Measurements from ENCODE around the gene DYNC2LI1.

The DYNC2LI1 gene

GRCh38 chr2:43773876-43774613 lies at the start of gene DYNC2LI1:
Gene DYNC2LI1, plus strand, starts transcription at chr2:43774039. Its CDS starts 100 bp downstream, at chr2:43774139.
- peak; percentile 94 for DNase-seq

GRCh38 chr2:43724728-43725526 lies 48.9 kb upstream of the DYNC2LI1 start:
- peak; percentile 94 for DNase-seq

GRCh38 chr2:43725711-43726246 lies 48.1 kb upstream of the DYNC2LI1 start:
- DNase-seq: no peak

GRCh38 chr2:43726961-43727633 lies 46.7 kb upstream of the DYNC2LI1 start:
- DNase-seq: peak; percentile 58

DNA sequence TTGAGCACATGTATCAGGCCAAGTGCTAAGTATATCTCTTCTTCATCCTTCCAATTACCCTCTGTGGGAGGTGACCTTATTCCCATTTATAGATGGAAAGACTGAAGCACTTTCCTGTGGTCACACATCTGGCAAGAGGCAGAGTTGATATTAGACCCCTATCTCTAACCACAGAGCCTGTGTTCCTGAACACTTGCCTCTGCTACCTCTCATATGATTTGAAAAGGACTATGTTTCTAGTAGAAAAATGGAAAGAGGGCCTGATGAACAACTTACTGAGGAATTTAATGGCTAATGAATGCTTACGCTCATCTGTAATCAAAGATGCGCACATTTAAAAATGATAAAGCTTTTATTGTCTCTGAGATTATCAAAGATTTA lies 46.2 kb upstream of the DYNC2LI1 start:
- peak; percentile 75 for DNase-seq

GRCh38 chr2:43729491-43730174 lies 44.2 kb upstream of the DYNC2LI1 start:
- DNase-seq: no peak

GRCh38 chr2:43731211-43731610 lies 42.6 kb upstream of the DYNC2LI1 start:
- DNase-seq: no peak

GRCh38 chr2:43736637-43737036 lies 37.2 kb upstream of the DYNC2LI1 start:
- DNase-seq: no peak

GRCh38 chr2:43737097-43737854 lies 36.6 kb upstream of the DYNC2LI1 start:
- DNase-seq: no peak

GRCh38 chr2:43737855-43738254 lies 36.0 kb upstream of the DYNC2LI1 start:
- DNase-seq: no peak

DNA sequence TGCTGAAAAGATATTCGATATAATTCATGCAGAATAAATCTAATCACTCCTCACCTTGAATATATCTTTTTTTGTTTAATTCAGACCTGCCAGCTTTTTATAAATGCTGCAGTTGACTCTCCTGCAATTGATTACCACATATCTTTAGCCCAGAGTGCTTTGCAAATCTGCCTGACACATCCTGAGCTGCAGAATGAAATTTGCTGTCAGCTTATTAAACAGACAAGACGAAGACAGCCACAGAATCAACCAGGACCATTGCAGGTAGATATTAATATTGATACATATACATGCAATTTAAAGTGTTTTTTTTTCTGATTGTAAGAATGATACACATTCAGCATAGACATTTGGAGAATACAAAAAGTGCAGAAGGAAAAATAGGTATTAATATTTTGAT lies 35.6 kb upstream of the DYNC2LI1 start:
- DNase-seq: no peak

DNA sequence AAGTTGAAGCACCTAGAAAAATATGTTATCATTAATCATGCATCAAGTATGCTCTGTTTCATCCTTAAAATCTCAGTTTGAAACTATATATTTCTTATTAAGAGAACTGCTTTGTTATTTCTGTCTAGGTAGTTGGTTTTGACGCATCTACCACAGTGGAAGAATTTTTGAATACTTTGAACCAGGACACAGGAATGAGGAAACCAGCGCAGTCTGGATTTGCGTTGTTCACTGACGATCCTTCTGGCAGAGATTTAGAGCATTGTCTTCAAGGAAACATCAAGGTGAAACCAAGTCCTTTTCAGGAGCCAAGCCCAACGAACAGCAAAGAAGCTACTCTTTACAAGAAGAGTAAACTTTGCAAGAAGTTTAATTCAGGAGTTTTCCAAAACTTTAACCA lies 30.1 kb upstream of the DYNC2LI1 start:
- no peak for DNase-seq

GRCh38 chr2:43745457-43745856 lies 28.4 kb upstream of the DYNC2LI1 start:
- no peak for DNase-seq

GRCh38 chr2:43748333-43748732 lies 25.5 kb upstream of the DYNC2LI1 start:
- DNase-seq: no peak

- no peak for DNase-seq
These were observed 24.3 kb upstream of the DYNC2LI1 start for GRCh38 chr2:43749583-43749982.

GRCh38 chr2:43751476-43751990 lies 22.3 kb upstream of the DYNC2LI1 start:
- DNase-seq: no peak

- DNase-seq: no peak
These were observed 21.5 kb upstream of the DYNC2LI1 start for GRCh38 chr2:43752302-43752701.

DNA sequence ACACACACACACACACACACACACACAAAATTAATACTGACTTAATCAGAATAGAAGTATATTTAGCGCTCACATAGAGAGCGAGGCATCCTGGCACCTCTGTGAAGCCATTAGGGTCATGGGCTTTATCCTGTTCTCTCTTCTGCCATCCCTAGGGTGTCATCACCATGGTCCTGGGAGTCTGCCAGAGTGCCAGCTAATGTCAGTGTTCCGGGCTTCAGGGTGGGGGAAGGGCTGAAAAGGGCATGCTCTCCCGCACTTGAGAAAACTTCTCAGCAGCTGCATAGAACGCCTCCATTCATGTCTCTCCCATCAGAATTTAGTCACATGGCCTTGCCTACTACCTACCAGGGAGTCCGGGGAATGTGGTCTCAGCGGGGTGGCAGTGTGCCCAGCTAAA lies 19.7 kb upstream of the DYNC2LI1 start:
- no peak for DNase-seq

DNA sequence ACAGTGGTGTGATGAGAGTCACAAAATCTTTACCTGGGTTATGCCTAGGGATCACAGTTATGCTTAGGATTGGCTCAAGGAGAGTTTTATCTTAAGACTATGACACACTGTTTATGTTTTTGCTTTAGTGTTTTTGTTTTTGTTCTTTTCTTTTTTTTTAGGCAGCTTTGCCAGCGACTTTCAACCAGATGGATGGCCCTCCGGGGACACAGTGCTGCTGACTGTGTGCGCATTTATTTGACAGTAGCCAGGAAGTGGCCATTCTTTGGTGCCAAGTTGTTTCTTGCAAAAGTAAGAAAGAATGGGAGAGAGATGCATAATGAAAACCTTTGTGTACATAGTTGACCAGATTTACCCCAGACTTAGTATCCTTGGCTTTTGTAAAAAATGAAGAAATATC lies 15.1 kb upstream of the DYNC2LI1 start:
- no peak for DNase-seq

GRCh38 chr2:43759195-43759594 lies 14.6 kb upstream of the DYNC2LI1 start:
- no peak for DNase-seq

- no peak for DNase-seq
These were observed 11.6 kb upstream of the DYNC2LI1 start for GRCh38 chr2:43762286-43762685.

GRCh38 chr2:43763091-43763490 lies 10.7 kb upstream of the DYNC2LI1 start:
- DNase-seq: no peak

All from OCI-M1 (cell line).